Gastrocnemius medialis (tissue), 4 donors: ENCODE data around the gene RBM46.

Experiments
- POLR2A ChIP-seq, 2 donors: fragments of 450-650 bp; IDR thresholded peaks; one replicate each; pipeline ENCODE4 v1.6.1; 2017; ENCODE audit warnings: antibody characterized with exemption in 2 of 2, mild to moderate bottlenecking in 2 of 2, moderate library complexity in 2 of 2
- TF ChIP-seq, protein P1 (sequence below), 5 experiments: fragments of 450-650 bp in 3 of 5; fragments of 200-600 bp in 2 of 5; sonication (generic) in 2 of 5; IDR thresholded peaks in 4 of 5; conservative IDR thresholded peaks in 1 of 5; 1 replicate in 4 of 5; 2 replicates in 1 of 5; pipeline ENCODE4 v1.5.1; 2016 to 2019; ENCODE audit warnings: antibody characterized with exemption in 5 of 5, mild to moderate bottlenecking in 3 of 5, moderate library complexity in 3 of 5

GRCh38 chr4:154807042-154807630 is 26.1 kb downstream of the RBM46 start:
- TF ChIP-seq, protein P1, sequence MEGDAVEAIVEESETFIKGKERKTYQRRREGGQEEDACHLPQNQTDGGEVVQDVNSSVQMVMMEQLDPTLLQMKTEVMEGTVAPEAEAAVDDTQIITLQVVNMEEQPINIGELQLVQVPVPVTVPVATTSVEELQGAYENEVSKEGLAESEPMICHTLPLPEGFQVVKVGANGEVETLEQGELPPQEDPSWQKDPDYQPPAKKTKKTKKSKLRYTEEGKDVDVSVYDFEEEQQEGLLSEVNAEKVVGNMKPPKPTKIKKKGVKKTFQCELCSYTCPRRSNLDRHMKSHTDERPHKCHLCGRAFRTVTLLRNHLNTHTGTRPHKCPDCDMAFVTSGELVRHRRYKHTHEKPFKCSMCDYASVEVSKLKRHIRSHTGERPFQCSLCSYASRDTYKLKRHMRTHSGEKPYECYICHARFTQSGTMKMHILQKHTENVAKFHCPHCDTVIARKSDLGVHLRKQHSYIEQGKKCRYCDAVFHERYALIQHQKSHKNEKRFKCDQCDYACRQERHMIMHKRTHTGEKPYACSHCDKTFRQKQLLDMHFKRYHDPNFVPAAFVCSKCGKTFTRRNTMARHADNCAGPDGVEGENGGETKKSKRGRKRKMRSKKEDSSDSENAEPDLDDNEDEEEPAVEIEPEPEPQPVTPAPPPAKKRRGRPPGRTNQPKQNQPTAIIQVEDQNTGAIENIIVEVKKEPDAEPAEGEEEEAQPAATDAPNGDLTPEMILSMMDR (IDR thresholded peaks at IDR 0.05 in 4 of 5, conservative IDR thresholded peaks at IDR 0.05 in 1 of 5), result peak in 1 of 5 experiments; percentile 31
- TF ChIP-seq POLR2A (IDR thresholded peaks at IDR 0.05), result no peak
